ENCODE data around the gene FUCA1.
A peak's percentile ranks its signal among the peaks of the same experiment; 100 is the strongest.
"Not testable (repeated sequence)": the region's sequence is repeated elsewhere in the genome, so short reads cannot be mapped to it uniquely, and the experiment has no call there.

The FUCA1 gene

DNA sequence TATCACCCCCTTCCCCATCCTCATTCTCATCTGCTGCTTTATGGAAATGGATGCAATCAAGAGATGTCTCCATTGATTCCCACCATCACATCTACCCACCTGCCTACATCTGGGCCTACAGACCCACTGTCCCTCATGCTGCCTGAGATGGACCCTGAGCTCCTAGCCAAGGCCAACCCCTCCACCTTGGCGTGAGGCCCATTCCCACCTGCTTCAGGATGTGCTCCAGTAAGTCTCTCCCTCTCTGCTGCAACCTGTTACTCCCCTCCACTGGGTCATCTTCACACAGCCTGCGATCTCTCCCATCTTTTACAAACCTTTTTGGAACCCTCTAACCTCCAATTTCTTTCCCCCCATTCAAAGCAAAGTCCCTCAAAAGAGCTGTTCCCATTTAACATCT is 63.1 kb downstream of the FUCA1 start:
- Histone ChIP-seq H3K27me3 (ENCODE audit: insufficient read depth, low read length) (no peaks in the 10 kb centered on the region), H3K27ac (ENCODE audit: low read depth, low read length, poor library complexity, severe bottlenecking) (no peak overlapping the region), H3K9me2 (ENCODE audit: low read depth, low read length) (no peaks in the 10 kb centered on the region), H3K9me3 (ENCODE audit: low read length) (no peaks in the 10 kb centered on the region), H3K9ac (ENCODE audit: low read length) (no peak overlapping the region), H2AFZ (ENCODE audit: low read length) (no peak overlapping the region), H3K4me1 (ENCODE audit: insufficient read depth, low read length, severe bottlenecking) (peaks cover 11% of the 10 kb centered on the region), H3K36me3 (ENCODE audit: insufficient read depth, low read length) (peaks cover 4% of the 10 kb centered on the region; the same call in 1 of the 2 replicates), H3F3A (ENCODE audit: insufficient read depth, low read length) (no peaks in the 10 kb centered on the region), H3K79me2 (ENCODE audit: insufficient read depth, low read length) (no peaks in the 10 kb centered on the region), H3K4me2 (ENCODE audit: low read length) (no peak overlapping the region), H4K20me1 (ENCODE audit: insufficient read depth, low read length) (no peaks in the 10 kb centered on the region), H3K4me3 (ENCODE audit: low read depth, low read length, poor library complexity, severe bottlenecking) (no peak overlapping the region)
- no peak for TF ChIP-seq EZH2 (IDR thresholded peaks at IDR 0.05; ENCODE audit: borderline replicate concordance, low read length)
- TF ChIP-seq, protein P1, sequence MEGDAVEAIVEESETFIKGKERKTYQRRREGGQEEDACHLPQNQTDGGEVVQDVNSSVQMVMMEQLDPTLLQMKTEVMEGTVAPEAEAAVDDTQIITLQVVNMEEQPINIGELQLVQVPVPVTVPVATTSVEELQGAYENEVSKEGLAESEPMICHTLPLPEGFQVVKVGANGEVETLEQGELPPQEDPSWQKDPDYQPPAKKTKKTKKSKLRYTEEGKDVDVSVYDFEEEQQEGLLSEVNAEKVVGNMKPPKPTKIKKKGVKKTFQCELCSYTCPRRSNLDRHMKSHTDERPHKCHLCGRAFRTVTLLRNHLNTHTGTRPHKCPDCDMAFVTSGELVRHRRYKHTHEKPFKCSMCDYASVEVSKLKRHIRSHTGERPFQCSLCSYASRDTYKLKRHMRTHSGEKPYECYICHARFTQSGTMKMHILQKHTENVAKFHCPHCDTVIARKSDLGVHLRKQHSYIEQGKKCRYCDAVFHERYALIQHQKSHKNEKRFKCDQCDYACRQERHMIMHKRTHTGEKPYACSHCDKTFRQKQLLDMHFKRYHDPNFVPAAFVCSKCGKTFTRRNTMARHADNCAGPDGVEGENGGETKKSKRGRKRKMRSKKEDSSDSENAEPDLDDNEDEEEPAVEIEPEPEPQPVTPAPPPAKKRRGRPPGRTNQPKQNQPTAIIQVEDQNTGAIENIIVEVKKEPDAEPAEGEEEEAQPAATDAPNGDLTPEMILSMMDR (IDR thresholded peaks at IDR 0.05; ENCODE audit: low read length): no peak

DNA sequence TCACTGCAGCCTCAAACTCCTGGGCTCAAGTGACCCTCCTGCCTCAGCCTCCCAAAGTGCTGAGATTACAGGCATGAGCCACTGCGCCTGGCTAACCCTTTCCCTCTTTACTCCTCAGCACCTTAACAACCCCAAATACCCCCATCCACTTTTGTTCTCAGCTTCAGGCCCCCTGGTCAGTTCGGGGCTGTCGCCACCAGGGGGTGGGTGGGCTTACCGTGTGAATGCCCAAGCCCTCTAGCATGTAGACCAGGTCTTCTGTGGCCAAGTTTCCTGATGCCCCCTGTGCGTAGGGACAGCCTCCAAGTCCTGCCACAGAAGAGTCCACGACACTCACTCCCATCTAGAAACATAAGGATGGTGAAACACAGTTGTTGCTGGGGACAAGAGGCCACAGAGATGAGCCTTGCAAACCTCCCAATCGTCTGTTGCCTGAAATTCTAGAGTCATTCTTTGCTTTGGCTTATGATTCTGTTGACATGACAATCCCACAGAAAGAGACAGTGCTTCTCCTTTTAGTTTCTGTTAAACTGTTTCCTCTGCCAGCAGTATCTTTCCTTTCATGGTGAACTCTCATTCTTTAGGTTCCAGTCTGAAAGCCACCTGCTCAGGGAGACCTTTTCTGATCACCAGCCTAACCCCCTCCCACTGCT is 63.8 kb downstream of the FUCA1 start:
- Histone ChIP-seq H3F3A (ENCODE audit: insufficient read depth, low read length) (no peaks in the 10 kb centered on the region), H2AFZ (ENCODE audit: low read length) (no peak overlapping the region), H3K9me2 (ENCODE audit: low read depth, low read length) (no peaks in the 10 kb centered on the region), H3K9me3 (ENCODE audit: low read length) (no peaks in the 10 kb centered on the region), H3K27ac (ENCODE audit: low read depth, low read length, poor library complexity, severe bottlenecking) (no peak overlapping the region), H3K27me3 (ENCODE audit: insufficient read depth, low read length) (no peaks in the 10 kb centered on the region), H3K4me1 (ENCODE audit: insufficient read depth, low read length, severe bottlenecking) (peaks cover 15% of the 10 kb centered on the region), H3K4me2 (ENCODE audit: low read length) (no peak overlapping the region), H4K20me1 (ENCODE audit: insufficient read depth, low read length) (no peaks in the 10 kb centered on the region), H3K36me3 (ENCODE audit: insufficient read depth, low read length) (peaks cover 4% of the 10 kb centered on the region; the same call in 1 of the 2 replicates), H3K9ac (ENCODE audit: low read length) (no peak overlapping the region), H3K4me3 (ENCODE audit: low read depth, low read length, poor library complexity, severe bottlenecking) (no peak overlapping the region), H3K79me2 (ENCODE audit: insufficient read depth, low read length) (no peaks in the 10 kb centered on the region)
- TF ChIP-seq EZH2 (IDR thresholded peaks at IDR 0.05; ENCODE audit: borderline replicate concordance, low read length): no peak
- TF ChIP-seq, protein P1 (IDR thresholded peaks at IDR 0.05; ENCODE audit: low read length): peak; percentile 40; the same call in 1 of the 2 replicates

DNA sequence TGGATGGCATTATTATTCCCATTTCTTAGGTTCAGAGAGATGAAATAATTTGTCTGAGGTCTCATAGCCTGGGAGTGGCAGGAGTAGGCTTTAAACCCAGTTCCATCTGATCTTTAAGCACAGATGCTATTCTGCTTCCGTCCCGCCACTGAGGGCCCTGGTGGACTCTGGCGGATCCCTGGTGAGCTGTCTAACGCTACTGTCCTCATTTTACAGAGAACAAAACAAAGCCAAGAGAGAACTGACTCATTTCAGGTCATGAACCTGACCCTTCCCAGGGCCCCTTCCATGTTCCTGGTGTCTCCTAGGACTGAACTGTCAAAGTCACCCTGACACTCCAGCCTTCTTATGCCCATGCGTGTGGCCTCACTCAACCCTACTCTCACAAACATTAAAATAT is 64.4 kb downstream of the FUCA1 start:
- Histone ChIP-seq H3K9ac (ENCODE audit: low read length) (no peak overlapping the region), H3K4me2 (ENCODE audit: low read length) (no peak overlapping the region), H3K79me2 (ENCODE audit: insufficient read depth, low read length) (no peaks in the 10 kb centered on the region), H3K27me3 (ENCODE audit: insufficient read depth, low read length) (no peaks in the 10 kb centered on the region), H3K4me1 (ENCODE audit: insufficient read depth, low read length, severe bottlenecking) (peaks cover 21% of the 10 kb centered on the region), H3K4me3 (ENCODE audit: low read depth, low read length, poor library complexity, severe bottlenecking) (no peak overlapping the region), H3K9me3 (ENCODE audit: low read length) (no peaks in the 10 kb centered on the region), H3K9me2 (ENCODE audit: low read depth, low read length) (no peaks in the 10 kb centered on the region), H3K36me3 (ENCODE audit: insufficient read depth, low read length) (peaks cover 4% of the 10 kb centered on the region; the same call in 1 of the 2 replicates), H2AFZ (ENCODE audit: low read length) (no peak overlapping the region), H3K27ac (ENCODE audit: low read depth, low read length, poor library complexity, severe bottlenecking) (no peak overlapping the region), H4K20me1 (ENCODE audit: insufficient read depth, low read length) (no peaks in the 10 kb centered on the region), H3F3A (ENCODE audit: insufficient read depth, low read length) (no peaks in the 10 kb centered on the region)
- TF ChIP-seq, protein P1 (IDR thresholded peaks at IDR 0.05; ENCODE audit: low read length): no peak
- TF ChIP-seq EZH2 (IDR thresholded peaks at IDR 0.05; ENCODE audit: borderline replicate concordance, low read length): no peak

DNA sequence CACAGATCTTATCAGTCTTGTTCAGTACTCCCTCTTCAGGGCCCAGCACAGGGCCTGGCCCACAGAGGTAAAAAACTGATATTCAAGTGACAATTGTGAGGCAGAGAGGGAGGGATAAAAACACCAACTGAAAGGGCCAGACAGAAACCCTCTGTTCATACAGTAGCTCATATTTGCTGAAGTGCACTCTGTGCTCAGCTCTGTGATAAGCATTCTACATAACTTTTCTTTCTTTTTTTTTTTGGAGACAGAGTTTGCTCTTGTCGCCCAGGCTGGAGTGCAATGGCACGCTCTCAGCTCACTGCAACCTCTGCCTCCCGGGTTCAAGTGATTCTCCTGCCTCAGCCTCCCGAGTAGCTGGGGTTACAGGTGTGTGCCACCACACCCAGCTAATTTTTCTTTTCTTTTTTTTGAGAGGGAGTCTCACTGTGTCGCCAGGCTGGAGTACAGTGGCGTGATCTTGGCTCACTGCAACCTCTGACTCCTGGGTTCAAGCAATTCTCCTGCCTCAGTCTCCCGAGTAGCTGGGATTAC is 65.2 kb downstream of the FUCA1 start:
- not testable (repeated sequence) for H3K79me2 ChIP-seq (ENCODE audit: insufficient read depth, low read length); H3F3A ChIP-seq (ENCODE audit: insufficient read depth, low read length); H3K27ac ChIP-seq (ENCODE audit: low read depth, low read length, poor library complexity, severe bottlenecking); H3K27me3 ChIP-seq (ENCODE audit: insufficient read depth, low read length); H2AFZ ChIP-seq (ENCODE audit: low read length); H3K9me3 ChIP-seq (ENCODE audit: low read length); H3K4me2 ChIP-seq (ENCODE audit: low read length); H3K9ac ChIP-seq (ENCODE audit: low read length); H3K36me3 ChIP-seq (ENCODE audit: insufficient read depth, low read length); H3K9me2 ChIP-seq (ENCODE audit: low read depth, low read length); H3K4me3 ChIP-seq (ENCODE audit: low read depth, low read length, poor library complexity, severe bottlenecking); H4K20me1 ChIP-seq (ENCODE audit: insufficient read depth, low read length)
- peaks cover 21% of the 10 kb centered on the region for H3K4me1 ChIP-seq (ENCODE audit: insufficient read depth, low read length, severe bottlenecking)

Data from OCI-LY1 (cell line).